LNCaP clone FGC (cell line): ENCODE measurements around the gene SCAF8.

Experiments
- DNase-seq: peaks from one replicate; pipeline ENCODE4 v3.0.0-alpha.2; 2011; ENCODE audit warnings: low read depth
- H3K4me3 ChIP-seq: 2 replicates; pipeline ENCODE4 v1.5.1; 2011; ENCODE audit warnings: mild to moderate bottlenecking, low read depth, low read length, control low read depth
- CTCF ChIP-seq: IDR thresholded peaks from 2 replicates; pipeline ENCODE4 v1.5.1; 2012; ENCODE audit warnings: mild to moderate bottlenecking; ENCODE audit not compliant: control insufficient read depth, insufficient read depth; ENCODE audit errors: extremely low read depth

The SCAF8 gene

GRCh38 chr6:154830771-154831170 is 97.6 kb downstream of the SCAF8 start:
- no peak for DNase-seq
- no peak for TF ChIP-seq CTCF
- no peak overlapping the region for H3K4me3 ChIP-seq

- TF ChIP-seq CTCF = no peak
- no peak overlapping the region for H3K4me3 ChIP-seq
- no peak for DNase-seq
These were observed 102.1 kb downstream of the SCAF8 start for GRCh38 chr6:154835307-154835706.

- DNase-seq = no peak
- no peak overlapping the region for H3K4me3 ChIP-seq
- TF ChIP-seq CTCF = no peak
These were observed 106.3 kb downstream of the SCAF8 start for GRCh38 chr6:154839546-154839945.

GRCh38 chr6:154840363-154840762 is 107.1 kb downstream of the SCAF8 start:
- TF ChIP-seq CTCF = no peak
- no peak overlapping the region for H3K4me3 ChIP-seq
- no peak for DNase-seq

- TF ChIP-seq CTCF = no peak
- DNase-seq = no peak
These were observed 107.9 kb downstream of the SCAF8 start for GRCh38 chr6:154841109-154841508.

GRCh38 chr6:154842833-154843232 is 109.6 kb downstream of the SCAF8 start:
- no peak for DNase-seq
- H3K4me3 ChIP-seq = no peak overlapping the region
- no peak for TF ChIP-seq CTCF

More at GRCh38 chr6:154841109-154841508, 107.9 kb downstream of the SCAF8 start:
- H3K4me3 ChIP-seq = no peak overlapping the region

GRCh38 chr6:154847318-154847717 is 114.1 kb downstream of the SCAF8 start:
- no peak for DNase-seq
- no peak for TF ChIP-seq CTCF

More at GRCh38 chr6:154847318-154847717, 114.1 kb downstream of the SCAF8 start:
- no peak overlapping the region for H3K4me3 ChIP-seq
